GM13976 (cell line): ENCODE results near the gene PEX26.
"Not testable (repeated sequence)": the region's sequence is repeated elsewhere in the genome, so short reads cannot be mapped to it uniquely, and the experiment has no call there.

Source experiments
- DNase-seq: peaks from one replicate; pipeline ENCODE4 v3.0.0; 2012; ENCODE audit warnings: low spot score
- in situ Hi-C: fragments of 300-500 bp; cut with MboI; formaldehyde crosslinking; loops from one replicate; pipeline ENCODE4 v1.12.0; 2022; ENCODE audit warnings: low sequenced_read_pairs, mixed read lengths, inconsistent platforms; ENCODE audit not compliant: unreplicated experiment
- TF ChIP-seq, protein P1 (sequence below): IDR thresholded peaks from 2 replicates; pipeline ENCODE4 v1.5.1; 2012; ENCODE audit warnings: borderline replicate concordance, mild to moderate bottlenecking; ENCODE audit not compliant: insufficient read depth; ENCODE audit errors: extremely low read depth, missing control alignments, control extremely low read depth

The PEX26 gene

DNA sequence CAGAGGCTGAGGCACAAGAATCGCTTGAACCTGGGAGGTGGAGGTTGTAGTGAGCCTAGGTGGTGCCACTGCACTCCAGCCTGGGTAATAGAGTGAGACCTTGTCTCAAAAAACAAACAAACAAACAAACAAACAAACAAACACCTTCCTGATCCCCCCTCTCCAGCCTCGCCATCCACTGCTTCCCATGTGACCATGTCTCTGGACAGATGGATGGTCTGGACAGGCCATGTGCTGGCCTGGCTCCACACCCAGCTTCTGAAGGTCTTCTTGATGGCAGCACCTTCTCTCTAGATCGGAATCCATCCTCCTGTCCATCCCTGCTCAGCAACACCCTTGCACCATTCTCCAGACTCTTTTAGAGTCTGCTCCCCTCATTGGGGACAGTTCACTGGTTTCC is 10.7 kb upstream of the PEX26 start:
- TF ChIP-seq, protein P1, sequence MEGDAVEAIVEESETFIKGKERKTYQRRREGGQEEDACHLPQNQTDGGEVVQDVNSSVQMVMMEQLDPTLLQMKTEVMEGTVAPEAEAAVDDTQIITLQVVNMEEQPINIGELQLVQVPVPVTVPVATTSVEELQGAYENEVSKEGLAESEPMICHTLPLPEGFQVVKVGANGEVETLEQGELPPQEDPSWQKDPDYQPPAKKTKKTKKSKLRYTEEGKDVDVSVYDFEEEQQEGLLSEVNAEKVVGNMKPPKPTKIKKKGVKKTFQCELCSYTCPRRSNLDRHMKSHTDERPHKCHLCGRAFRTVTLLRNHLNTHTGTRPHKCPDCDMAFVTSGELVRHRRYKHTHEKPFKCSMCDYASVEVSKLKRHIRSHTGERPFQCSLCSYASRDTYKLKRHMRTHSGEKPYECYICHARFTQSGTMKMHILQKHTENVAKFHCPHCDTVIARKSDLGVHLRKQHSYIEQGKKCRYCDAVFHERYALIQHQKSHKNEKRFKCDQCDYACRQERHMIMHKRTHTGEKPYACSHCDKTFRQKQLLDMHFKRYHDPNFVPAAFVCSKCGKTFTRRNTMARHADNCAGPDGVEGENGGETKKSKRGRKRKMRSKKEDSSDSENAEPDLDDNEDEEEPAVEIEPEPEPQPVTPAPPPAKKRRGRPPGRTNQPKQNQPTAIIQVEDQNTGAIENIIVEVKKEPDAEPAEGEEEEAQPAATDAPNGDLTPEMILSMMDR, result no peak
- in situ Hi-C loops, result no loop called here
- no peak for DNase-seq

DNA sequence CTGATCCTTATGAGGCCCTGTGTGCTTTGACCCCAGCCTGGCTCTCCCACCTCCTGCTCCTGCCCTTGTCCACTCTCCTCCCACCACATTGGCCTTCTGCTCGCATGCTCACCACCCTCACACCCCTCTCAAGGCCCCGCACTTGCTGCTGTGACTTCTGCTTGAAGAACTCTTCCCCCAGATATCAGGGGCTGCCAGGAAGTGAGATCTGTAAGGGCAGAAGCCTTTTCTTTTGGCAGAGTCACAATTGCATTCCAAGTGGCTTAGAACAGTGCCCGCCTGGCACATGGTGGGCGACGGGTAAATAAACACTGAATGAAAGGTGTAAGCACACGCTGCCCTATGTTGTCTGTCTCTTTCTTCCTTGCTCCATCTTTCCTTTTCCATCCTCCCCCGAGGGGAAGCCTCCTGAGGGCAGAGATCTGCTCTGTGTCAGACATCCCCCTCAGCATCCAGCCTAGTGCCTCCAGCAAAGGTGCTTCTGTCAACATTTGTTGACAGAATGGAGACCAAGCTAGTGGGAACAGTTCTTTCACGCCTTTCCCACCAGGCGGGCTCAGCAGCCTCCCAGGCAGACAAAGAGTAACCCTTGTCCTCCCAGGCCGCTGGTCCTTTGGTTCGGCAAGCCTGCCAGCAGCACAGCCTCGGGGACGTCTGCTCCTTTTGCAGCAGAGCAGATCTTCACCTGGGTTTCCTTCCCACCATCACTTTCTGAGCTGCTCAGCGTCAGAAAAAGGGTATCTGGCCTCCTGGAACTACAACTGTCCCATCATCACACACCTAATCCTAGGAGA is 10.0 kb upstream of the PEX26 start:
- TF ChIP-seq, protein P1, result no peak
- in situ Hi-C loops, result no loop called here
- no peak for DNase-seq

DNA sequence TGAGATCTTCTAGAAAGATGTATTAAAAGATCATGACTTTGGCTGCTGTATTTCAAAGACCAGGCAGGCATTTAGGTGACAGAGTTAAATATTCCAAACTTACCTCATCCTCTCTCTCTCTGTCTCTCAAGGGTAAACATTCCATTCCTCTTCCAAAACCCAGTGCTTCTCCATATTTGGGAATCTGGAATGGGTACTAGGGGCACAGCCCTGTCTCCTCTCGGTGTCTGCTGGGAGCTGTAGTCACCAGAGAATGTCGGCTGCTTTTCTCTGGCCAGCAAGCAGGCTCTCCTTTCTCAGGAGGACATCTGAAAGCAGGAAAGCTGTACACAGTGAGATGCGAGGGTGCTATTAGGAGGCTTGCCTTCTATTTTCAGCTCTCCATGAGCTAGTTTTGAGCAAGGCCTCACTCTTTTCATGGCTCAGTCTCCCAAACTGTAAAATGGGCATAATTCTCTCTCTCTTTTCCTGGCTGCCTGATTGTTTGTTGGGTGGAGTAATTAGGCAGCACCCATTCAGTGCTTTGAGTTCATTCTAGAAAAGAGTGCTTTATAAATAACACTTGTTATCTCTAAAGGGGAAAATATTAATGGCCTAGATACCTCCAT is 9.3 kb upstream of the PEX26 start:
- in situ Hi-C loops, result no loop called here
- TF ChIP-seq, protein P1, result no peak
- DNase-seq, result no peak

DNA sequence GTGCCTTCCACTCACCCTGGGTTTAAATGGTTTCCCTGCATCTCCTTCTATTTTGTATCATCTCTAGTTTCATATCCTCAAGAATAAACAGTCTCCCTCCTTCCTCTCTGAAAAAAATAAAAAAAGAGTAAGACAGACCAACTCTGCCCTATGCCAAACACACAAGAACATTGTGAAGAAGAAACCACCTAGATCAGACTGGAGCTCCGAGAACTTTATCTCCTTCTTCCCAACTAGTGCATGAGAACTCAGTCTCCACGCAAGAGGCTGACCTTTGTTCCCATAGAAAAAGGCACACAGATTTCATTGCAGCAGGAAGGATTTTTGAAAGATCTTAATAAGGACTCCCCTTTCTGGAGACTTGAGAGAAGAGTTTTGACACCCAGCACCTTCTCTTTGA is 8.7 kb upstream of the PEX26 start:
- no peak for DNase-seq
- TF ChIP-seq, protein P1, result no peak
- in situ Hi-C loops, result no loop called here

DNA sequence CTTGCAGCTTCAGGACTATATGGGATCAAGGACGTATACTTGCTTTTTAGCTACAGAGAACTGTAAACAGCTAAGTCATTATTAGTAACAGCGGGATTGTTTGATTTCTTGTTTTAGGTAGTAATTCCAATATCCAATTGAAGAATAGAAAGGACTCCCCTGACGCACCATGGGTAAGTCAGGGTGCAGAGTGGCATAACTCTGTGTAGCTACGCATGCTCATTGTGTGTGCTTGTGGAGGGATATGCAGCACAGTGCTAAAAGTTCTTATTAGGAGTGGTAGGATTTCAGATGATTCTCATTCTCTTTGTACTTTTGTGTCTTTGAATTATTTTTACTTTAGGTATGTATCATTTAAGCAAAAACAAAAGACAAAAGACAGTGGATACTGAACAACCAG is 7.7 kb upstream of the PEX26 start:
- DNase-seq, result no peak
- in situ Hi-C loops, result loop anchor here (10.0 kb wide), 1 partner anchor 245 kb away; no protein-coding TSS in a partner anchor
- TF ChIP-seq, protein P1, result no peak

DNA sequence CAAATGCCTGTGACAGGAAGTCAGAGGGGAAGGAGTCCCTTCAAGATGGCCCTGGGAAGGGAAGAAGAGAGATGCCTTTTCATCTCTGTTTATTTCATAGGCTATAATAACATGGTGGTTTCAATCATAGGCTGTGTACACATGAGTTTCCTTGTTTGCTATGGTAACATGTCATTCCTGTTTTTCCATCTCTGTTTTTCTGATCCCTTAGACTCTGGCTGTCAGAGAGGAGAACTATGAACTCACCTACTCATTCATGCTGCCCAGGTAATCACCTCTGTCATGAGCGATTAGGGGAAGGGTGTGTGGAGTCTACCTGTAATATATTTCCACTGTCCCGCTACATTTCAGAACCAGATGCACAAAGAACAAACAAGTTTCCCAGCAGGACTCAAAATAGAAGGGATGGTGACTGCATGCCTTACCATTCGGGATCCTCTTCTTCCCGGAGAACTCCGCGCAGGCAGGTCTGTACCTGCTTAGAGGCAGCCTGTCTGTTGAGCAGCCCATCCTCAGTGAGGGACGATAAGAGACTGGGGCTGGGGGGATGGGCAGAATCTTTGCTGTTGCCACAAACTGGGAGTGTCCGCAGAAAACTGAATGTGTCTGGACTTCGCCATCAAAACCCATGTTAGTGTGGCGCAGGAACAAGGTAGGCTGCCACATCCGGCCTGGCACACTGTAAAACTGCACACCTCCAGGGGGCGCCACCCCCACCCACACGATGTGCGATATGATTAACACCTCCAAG is 7.1 kb upstream of the PEX26 start:
- TF ChIP-seq, protein P1, result peak; percentile 30
- in situ Hi-C loops, result loop anchor here (10.0 kb wide), 1 partner anchor 246 kb away; no protein-coding TSS in a partner anchor
- no peak for DNase-seq

DNA sequence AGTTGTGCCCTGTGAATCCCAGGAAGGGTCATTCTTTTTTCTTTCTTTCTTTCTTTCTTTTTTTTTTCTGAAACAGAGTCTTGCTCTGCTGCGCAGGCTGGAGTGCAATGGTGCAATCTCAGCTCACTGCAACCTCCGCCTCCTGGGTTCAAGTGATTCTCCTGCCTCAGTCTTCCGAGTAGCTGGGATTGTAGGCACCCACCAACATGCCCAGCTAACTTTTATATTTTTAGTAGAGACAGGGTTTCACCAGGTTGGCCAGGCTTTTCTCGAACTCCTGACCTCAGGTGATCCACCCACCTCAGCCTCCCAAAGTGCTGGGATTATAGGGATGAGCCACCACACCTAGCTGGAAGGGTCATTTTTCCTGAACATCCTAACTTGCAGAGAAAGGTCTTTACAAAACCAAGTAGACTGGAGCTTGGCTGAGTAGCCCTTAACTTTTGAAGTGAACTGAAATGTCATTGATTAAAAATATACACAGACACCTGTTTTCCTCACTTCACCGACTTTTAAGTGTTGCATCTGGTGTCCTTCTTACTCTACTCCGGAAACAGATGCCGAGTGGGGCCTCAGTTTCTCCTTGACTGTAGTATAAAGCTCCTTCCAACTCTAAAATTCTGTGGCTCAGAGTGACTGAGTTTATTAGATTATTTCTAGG is 6.4 kb upstream of the PEX26 start:
- not testable (repeated sequence) for DNase-seq
- in situ Hi-C loops, result loop anchor here (10.0 kb wide), 1 partner anchor 247 kb away; no protein-coding TSS in a partner anchor
